Middle frontal gyrus (tissue), 1 donor: ENCODE measurements around the gene DYNC2H1.

Experiments
- DNase-seq: peaks from one replicate; pipeline ENCODE4 v3.0.0-alpha.2; 2015; ENCODE audit warnings: low spot score; ENCODE audit errors: extremely low spot score

Gene DYNC2H1

DNA sequence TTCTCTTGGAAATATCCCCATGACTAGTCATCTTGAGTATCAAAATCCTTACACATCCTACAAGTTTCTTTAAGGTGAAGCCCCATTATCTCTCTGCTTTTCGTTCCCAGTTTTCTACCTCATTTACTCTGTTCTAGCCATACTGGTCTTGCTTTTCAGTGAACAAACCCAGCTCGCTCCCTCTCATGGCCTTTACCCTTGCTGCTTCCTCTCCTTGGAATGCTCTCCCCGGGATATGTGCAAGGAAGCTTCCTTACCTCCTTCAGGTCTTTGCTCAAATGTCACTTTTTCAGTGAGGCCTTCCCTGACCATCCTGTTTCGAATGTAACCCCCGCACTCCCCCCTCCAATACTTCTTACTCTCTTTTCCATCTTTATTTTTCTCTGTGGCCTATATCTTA, 331.8 kb downstream of the DYNC2H1 start:
- no peak for DNase-seq

GRCh38 chr11:103448966-103449365, 339.7 kb downstream of the DYNC2H1 start:
- no peak for DNase-seq

DNA sequence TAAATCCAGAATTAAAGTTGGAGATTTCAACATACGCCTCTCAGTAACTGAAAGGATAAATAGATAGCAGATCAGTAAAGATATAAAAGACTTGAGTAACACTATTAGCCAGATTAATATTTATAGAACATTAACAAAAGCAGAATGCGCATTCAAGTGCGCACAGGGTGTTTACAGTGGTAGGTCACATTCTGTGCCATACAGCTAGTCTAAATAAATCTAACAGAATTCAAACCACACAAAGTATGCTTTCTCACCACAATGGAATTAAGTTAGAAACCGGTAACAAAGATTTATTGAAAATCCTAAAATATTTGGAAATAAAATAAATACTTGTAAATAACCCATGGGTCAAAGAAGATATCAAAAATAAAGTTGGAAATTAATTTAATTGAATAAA, 341.0 kb downstream of the DYNC2H1 start:
- no peak for DNase-seq

DNA sequence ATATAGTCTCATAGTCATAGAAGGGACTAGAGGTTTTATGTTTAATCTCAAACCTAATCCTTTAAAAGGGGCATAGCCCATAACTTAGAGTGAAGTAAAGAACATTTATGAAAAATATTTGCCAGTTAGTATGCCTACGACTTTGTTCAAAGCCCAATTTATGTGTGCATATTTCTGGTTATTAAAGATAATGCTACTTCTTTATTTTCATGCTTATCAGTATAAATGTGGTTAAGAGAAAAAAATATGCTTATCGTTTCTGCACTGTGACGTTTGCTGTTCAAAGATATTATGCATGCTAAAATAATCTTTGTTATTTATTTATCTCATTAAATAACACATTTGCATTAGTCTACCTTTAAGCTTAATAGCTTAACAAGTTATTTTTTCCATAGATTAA, 343.9 kb downstream of the DYNC2H1 start:
- DNase-seq: no peak

- no peak for DNase-seq
Measured at GRCh38 chr11:103453915-103454709, 344.9 kb downstream of the DYNC2H1 start.

- DNase-seq: no peak
Measured at GRCh38 chr11:103464420-103464819, 355.2 kb downstream of the DYNC2H1 start.

- no peak for DNase-seq
Measured at GRCh38 chr11:103465555-103466140, 356.4 kb downstream of the DYNC2H1 start.

DNA sequence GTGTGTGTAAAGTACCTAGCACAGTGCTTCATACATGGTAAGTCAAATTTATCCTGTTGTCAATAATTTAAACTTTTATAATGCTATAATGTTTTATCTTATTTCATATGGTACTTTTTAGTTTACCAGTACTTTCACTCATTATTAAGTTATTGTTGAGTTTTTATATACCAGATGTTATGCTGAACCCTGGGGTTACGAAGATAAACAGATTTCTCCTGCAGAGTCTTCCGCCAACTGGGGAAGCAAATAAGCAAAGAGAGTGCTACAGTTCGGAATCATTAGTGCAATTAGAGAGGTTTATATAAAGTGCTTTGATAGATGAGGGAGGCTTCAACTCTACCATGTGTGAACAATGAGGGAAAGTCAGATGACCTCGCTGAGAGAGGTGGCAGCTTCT, 362.3 kb downstream of the DYNC2H1 start:
- no peak for DNase-seq

DNA sequence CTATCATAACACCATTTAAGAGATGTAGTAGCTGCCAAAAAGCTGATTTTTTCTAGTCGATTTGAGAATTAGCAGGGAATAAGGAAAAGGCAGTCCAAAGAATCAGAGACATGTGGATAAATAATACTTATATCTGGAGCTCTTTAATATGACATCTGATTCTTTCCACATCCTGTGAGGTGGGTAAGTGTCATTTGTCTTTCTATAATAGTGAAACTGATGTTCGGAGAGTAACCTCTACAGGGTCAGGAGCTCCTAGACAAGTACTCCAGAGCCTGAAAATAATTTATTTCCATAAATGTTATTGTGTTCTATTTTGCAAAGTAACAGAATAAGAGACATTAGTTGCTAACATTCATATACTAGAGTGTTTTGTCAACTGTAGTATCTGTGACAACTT, 367.6 kb downstream of the DYNC2H1 start:
- no peak for DNase-seq

DNA sequence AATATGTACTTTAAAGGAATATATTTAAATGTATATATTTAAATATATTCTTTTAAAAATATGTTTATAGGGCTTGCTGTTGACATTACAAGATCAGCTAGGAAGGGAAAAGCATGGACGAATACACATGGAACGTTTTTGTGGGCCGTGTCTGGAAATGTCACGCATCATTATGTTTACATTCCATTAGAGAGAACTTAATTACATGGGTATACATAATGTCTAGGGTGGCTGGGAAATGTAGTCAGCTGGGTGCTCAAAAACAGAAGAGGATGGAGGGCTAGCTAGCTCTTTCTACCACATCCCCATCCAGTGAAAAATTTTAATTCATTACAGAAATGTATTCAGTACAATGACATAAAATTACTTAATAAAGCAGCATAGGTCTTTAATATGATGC, 371.2 kb downstream of the DYNC2H1 start:
- no peak for DNase-seq

GRCh38 chr11:103483996-103484395, 374.8 kb downstream of the DYNC2H1 start:
- no peak for DNase-seq

- DNase-seq: no peak
Measured at GRCh38 chr11:103484545-103484944, 375.3 kb downstream of the DYNC2H1 start.

DNA sequence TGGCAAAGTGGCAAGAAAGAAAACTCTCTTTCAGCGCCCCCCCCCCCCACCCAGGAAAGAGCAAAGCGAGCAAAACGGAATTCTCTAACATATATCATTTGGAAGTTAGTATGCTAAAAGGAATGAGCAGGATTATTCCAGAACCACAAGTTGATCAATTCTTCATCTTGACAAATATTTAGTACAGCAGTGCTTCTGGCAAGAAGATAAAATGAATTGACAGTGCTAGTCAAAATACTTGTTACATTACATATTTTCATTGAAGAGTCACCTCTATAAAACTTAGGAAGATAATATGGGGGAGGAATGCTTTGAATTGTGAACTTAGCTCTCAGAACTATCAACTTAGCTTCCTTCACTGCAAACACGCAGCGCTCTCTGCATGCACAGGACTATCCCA, 377.4 kb downstream of the DYNC2H1 start:
- no peak for DNase-seq

- no peak for DNase-seq
Measured at GRCh38 chr11:103487113-103487512, 377.9 kb downstream of the DYNC2H1 start.

DNA sequence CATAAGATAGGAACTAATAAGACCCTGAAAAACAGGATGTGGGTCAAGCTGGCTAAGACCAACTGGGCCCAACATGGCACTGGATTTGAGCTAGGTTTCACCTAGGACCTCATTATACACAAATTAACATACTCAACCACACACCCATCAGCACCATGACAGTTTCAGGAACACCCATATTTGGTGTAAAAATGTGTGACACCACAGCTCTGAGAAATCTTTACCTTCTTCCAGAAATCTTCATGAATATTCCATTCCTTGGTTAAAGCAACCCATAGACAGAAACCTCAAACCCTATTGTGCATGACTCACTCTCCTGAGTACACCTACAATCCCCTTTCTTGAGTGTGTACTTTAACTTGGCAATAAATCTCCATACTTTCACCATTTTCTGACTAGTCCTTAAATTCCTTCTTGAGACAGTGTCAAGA, 378.8 kb downstream of the DYNC2H1 start:
- DNase-seq: no peak

DNA sequence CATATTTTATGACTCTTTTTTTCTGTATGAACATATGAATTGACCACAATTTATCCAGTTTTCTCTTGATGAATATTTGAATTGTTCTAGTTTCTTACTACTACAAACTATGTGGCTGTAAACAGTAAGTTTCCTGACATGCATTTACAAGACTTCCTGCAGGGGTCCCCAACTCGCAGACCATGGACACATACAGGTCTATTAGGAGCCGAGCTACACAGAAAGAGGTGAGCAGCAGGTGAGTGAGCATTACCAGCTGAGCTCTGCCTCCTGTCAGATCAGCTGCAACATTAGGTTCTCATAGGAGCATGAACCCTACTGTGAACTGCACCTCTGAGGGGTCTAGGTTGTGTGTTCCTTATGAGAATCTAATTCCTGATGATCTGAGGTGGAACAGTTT, 379.4 kb downstream of the DYNC2H1 start:
- DNase-seq: no peak

DNA sequence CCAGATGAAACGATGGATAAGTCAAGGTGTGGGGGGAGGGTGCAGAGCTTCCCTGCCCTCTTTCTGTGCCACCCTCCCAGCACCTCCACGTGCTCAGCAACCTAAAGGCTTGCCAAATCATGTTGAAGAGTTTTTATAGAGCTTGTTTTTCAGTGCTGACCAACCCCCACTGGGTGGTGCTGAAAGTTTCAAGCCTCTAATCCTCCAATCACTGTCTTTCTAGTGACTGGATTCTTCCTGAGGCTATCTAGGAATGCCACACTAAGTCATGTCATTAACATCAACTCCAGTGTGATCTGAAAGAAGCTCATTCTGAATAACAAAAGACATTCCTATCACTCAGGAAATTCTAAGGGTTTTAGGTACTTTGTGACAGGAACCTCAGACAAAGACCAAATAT, 382.6 kb downstream of the DYNC2H1 start:
- DNase-seq: no peak

- no peak for DNase-seq
Measured at GRCh38 chr11:103494491-103494890, 385.3 kb downstream of the DYNC2H1 start.

DNA sequence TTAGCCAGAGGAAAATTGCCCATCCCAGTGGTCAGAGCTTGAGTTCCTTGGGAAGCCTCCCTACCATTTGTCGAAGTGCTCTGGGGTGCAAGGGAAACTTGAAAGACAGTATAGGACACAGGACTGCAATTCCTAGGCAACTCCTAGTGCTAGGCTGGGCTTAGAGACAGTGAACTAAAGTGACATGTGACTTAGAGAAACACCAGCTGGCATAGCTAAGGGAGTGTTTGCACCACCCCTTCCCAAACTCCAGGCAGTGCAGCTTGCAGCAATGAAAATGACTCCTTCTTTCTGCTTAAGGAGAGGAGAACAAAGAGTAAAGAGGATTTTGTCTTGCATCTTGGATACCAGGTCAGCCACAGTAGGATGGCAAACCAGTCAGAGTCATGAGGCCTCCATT, 388.0 kb downstream of the DYNC2H1 start:
- DNase-seq: no peak

- DNase-seq: no peak
Measured at GRCh38 chr11:103499710-103500340, 390.6 kb downstream of the DYNC2H1 start.

DNA sequence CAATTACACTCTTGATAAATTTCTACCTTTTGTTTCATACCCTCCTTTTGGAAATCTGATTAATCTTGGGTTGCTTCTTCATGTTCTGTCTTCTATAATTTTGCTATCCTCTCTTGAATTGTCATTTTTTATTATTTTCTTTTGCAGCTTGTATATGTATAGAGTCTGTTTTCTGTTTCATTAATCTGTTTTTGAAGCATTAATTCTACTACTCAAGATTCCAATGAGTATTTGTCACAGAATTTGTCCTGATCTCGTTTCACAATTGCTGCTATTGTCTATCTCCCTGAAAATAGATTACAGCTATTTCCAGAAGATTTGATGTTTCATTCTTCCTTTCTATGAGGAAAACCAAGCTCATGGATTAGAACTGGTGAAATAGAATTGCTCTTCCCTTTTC, 406.1 kb downstream of the DYNC2H1 start:
- DNase-seq: no peak

DNA sequence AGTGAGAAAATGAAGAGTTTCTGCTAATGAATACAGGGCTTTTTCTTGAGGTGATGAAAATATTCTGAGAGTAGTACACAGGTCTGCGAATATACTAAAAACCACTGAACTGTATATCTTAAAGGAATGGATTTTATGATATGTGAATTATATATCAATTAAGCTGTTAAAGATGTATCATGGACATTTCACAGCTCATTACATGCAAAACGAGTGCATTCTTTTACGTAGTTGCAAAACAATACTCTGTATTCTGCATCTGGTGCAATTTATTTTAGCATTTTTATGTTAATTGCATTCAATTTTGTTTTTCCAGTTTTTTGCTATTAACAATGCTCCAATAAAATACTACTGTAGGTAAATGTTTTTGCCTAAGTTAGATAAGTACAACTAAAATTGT, 411.6 kb downstream of the DYNC2H1 start:
- DNase-seq: no peak

GRCh38 chr11:103525069-103525468, 415.8 kb downstream of the DYNC2H1 start:
- DNase-seq: no peak
